ENCODE data around the gene RADX.

The RADX gene

DNA sequence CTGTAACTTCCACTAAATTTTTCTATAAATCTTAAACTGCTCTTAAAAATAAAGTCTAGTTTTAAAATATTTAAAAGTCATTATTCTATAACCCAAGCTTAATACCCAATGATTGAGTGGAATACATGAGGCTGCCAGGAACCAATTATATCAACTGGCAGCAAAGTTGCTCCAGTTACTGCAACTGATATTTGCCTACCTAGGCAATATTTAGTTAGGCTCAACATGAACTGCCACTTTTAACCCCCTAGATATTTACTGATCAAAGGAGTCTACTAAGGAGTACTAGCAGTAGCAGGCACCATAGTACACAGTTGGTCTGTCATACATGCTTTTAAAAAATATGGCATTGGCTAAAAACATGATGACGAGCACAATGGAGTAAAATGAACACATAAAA lies 29.9 kb upstream of the RADX start:
- no peaks in the 10 kb centered on the region for H4K20me1 ChIP-seq (ENCODE audit: insufficient read depth, low read length)
- H3K36me3 ChIP-seq (replicated peaks; ENCODE audit: insufficient read depth, low read length): no peaks in the 10 kb centered on the region
- H3K27ac ChIP-seq (ENCODE audit: low read length): no peak overlapping the region
- no peak for DNase-seq
- no peaks in the 10 kb centered on the region for H3K79me2 ChIP-seq (ENCODE audit: low read length)
- no peaks in the 10 kb centered on the region for H3K9me2 ChIP-seq (replicated peaks; ENCODE audit: insufficient read depth, low read length)
- H3K9ac ChIP-seq (ENCODE audit: low read length): no peak overlapping the region
- H3K9me3 ChIP-seq (replicated peaks; ENCODE audit: insufficient read depth, low read length): no peaks in the 10 kb centered on the region
- H2AFZ ChIP-seq (ENCODE audit: low read length): no peak overlapping the region
- TF ChIP-seq EZH2 (optimal IDR thresholded peaks at IDR 0.05; ENCODE audit: low read depth, low read length) (no peak), EZH2phosphoT487 (IDR thresholded peaks at IDR 0.05; ENCODE audit: low read length) (no peak), CTCF (IDR thresholded peaks at IDR 0.05; ENCODE audit: low read length) (no peak)
- H3K4me1 ChIP-seq (ENCODE audit: low read length): no peaks in the 10 kb centered on the region
- no peak overlapping the region for H3K4me2 ChIP-seq (ENCODE audit: low read depth, low read length)
- no peaks in the 10 kb centered on the region for H3F3A ChIP-seq (ENCODE audit: insufficient read depth, low read length)
- H3K27me3 ChIP-seq (replicated peaks; ENCODE audit: insufficient read depth, low read length): no peaks in the 10 kb centered on the region
- H3K4me3 ChIP-seq (ENCODE audit: low read length): no peak overlapping the region

DNA sequence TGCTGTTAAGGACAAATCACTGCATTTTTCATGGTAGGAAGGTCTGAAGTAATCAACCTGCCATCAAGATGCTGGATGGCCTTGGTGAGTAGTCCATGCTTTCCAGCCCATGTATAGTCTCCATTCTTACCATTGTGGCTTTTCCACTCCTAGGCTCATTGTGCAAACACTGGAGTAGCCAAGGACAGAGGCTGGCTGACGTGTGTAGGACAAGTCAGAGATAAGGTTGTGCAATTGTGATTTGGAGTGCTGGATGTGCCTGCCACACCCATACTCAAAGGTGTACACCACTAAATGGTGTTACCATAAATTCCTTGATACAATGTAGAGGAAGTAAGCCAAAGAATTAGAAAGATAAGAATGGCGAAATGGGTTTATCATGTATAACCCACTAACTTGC lies 26.3 kb upstream of the RADX start:
- no peak overlapping the region for H3K4me3 ChIP-seq (ENCODE audit: low read length)

DNA sequence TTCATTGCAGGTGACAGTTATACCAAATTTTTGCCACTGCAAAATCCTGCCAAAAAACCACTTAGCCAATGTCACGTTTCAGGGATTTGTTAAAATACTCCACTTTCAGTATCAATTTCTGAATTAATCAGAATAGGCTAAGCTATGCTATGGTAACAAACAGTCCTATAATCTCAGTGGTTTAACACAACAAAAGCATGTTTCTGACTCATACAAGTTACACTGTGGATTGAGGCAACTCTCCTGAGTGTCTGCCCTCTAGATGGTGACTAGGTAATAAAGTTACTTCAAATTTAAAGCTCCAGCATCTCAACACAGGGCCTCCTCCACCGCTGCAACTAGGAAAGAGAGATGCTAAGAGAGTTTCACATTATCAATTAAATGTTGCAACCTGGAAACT lies 23.0 kb upstream of the RADX start:
- Histone ChIP-seq H3K79me2 (ENCODE audit: low read length) (no peaks in the 10 kb centered on the region), H3K27me3 (replicated peaks; ENCODE audit: insufficient read depth, low read length) (no peaks in the 10 kb centered on the region), H3K4me2 (ENCODE audit: low read depth, low read length) (no peak overlapping the region), H2AFZ (ENCODE audit: low read length) (no peak overlapping the region), H4K20me1 (ENCODE audit: insufficient read depth, low read length) (no peaks in the 10 kb centered on the region), H3F3A (ENCODE audit: insufficient read depth, low read length) (no peaks in the 10 kb centered on the region), H3K27ac (ENCODE audit: low read length) (no peak overlapping the region), H3K4me3 (ENCODE audit: low read length) (no peak overlapping the region), H3K9me3 (replicated peaks; ENCODE audit: insufficient read depth, low read length) (no peaks in the 10 kb centered on the region), H3K9ac (ENCODE audit: low read length) (no peak overlapping the region), H3K36me3 (replicated peaks; ENCODE audit: insufficient read depth, low read length) (no peaks in the 10 kb centered on the region), H3K4me1 (ENCODE audit: low read length) (no peaks in the 10 kb centered on the region), H3K9me2 (replicated peaks; ENCODE audit: insufficient read depth, low read length) (no peaks in the 10 kb centered on the region)
- TF ChIP-seq EZH2phosphoT487 (IDR thresholded peaks at IDR 0.05; ENCODE audit: low read length) (no peak), CTCF (IDR thresholded peaks at IDR 0.05; ENCODE audit: low read length) (no peak), EZH2 (optimal IDR thresholded peaks at IDR 0.05; ENCODE audit: low read depth, low read length) (no peak)
- no peak for DNase-seq

More for the DNA sequence above, 26.3 kb upstream of the RADX start:
- no peaks in the 10 kb centered on the region for H3K9me2 ChIP-seq (replicated peaks; ENCODE audit: insufficient read depth, low read length)
- H3K4me1 ChIP-seq (ENCODE audit: low read length): no peaks in the 10 kb centered on the region
- H3K36me3 ChIP-seq (replicated peaks; ENCODE audit: insufficient read depth, low read length): no peaks in the 10 kb centered on the region
- H3K27ac ChIP-seq (ENCODE audit: low read length): no peak overlapping the region
- no peak overlapping the region for H2AFZ ChIP-seq (ENCODE audit: low read length)
- no peaks in the 10 kb centered on the region for H4K20me1 ChIP-seq (ENCODE audit: insufficient read depth, low read length)
- no peaks in the 10 kb centered on the region for H3F3A ChIP-seq (ENCODE audit: insufficient read depth, low read length)
- no peaks in the 10 kb centered on the region for H3K27me3 ChIP-seq (replicated peaks; ENCODE audit: insufficient read depth, low read length)
- DNase-seq: no peak
- H3K79me2 ChIP-seq (ENCODE audit: low read length): no peaks in the 10 kb centered on the region
- H3K9ac ChIP-seq (ENCODE audit: low read length): no peak overlapping the region
- no peaks in the 10 kb centered on the region for H3K9me3 ChIP-seq (replicated peaks; ENCODE audit: insufficient read depth, low read length)
- TF ChIP-seq EZH2 (optimal IDR thresholded peaks at IDR 0.05; ENCODE audit: low read depth, low read length) (no peak), CTCF (IDR thresholded peaks at IDR 0.05; ENCODE audit: low read length) (no peak), EZH2phosphoT487 (IDR thresholded peaks at IDR 0.05; ENCODE audit: low read length) (no peak)
- no peak overlapping the region for H3K4me2 ChIP-seq (ENCODE audit: low read depth, low read length)
